Left lung (tissue), 10 donors: Measurements from ENCODE around the gene HOXA3. TPM values are rescaled to one million over a fixed set of nuclear protein-coding genes. Genes with fewer than 3 reads are reported as not detected.

Experiments
- ATAC-seq: fragments of 200-7000 bp; cut with Tn5 transposase; one replicate; pipeline ENCODE4 v1.9.1; 2020; ENCODE audit warnings: moderate library complexity
- DNase-seq, 4 donors: peaks; one replicate each; pipeline ENCODE4 v3.0.0-alpha.2; 2013 to 2020
- H3K27ac ChIP-seq, 2 donors: fragments of 200-600 bp; sonication (generic) in 1 of 2; one replicate each; pipeline versions ENCODE4 v1.5.0 to v1.8.0; 2020 to 2021
- H3K27me3 ChIP-seq, 2 donors: fragments of 200-600 bp; sonication (generic) in 1 of 2; one replicate each; pipeline versions ENCODE4 v1.5.0 to v1.8.0; 2020 to 2021
- H3K36me3 ChIP-seq, 2 donors: fragments of 200-600 bp; sonication (generic) in 1 of 2; one replicate each; pipeline versions ENCODE4 v1.5.0 to v1.8.0; 2020 to 2021
- H3K4me1 ChIP-seq, 2 donors: fragments of 200-600 bp; one replicate each; pipeline ENCODE4 v1.8.0; 2021
- H3K4me3 ChIP-seq, 2 donors: fragments of 200-600 bp; sonication (generic) in 1 of 2; one replicate each; pipeline versions ENCODE4 v1.5.0 to v1.8.0; 2020 to 2021; ENCODE audit warnings: mild to moderate bottlenecking in 1 of 2
- H3K9me3 ChIP-seq, 2 donors: fragments of 200-600 bp; sonication (generic) in 1 of 2; one replicate each; pipeline versions ENCODE4 v1.5.0 to v1.8.0; 2020 to 2021
- CTCF ChIP-seq, 2 donors: fragments of 200-600 bp; sonication (generic) in 1 of 2; IDR thresholded peaks; one replicate each; pipeline versions ENCODE4 v1.5.0 to v1.8.0; 2021; ENCODE audit warnings: antibody characterized with exemption in 2 of 2
- intact Hi-C, 2 donors: fragments of 100-400 bp; cut with DNase I; formaldehyde crosslinking; loops; one replicate each; pipeline versions ENCODE4 v1.11.2 to v1.14.2; 2022
- polyA plus RNA-seq, 6 donors: library from polyadenylated mRNA; unstranded; fragments of 120-200 nt; gene quantifications; one replicate each; pipeline ENCODE4 v1.2.1, GENCODE V29; 2013; ENCODE audit not compliant: insufficient read length in 6 of 6
- total RNA-seq, 2 donors: library from RNA; stranded (reverse); fragmentation: NEBNext Ultra II Directional; extraction: Animal tissue kit (Norgen Biotek cat#: 25700); gene quantifications; one replicate each; pipeline ENCODE4 v1.2.1, GENCODE V29; 2021
- donor health status: DM: no; HTN: yes; CAD: no.
- donor health status: DM: no; HTN: no; CAD: no.

The HOXA3 gene
- total and polyA plus RNA-seq, 8 donors = 5.7 to 49.6 (median 39.6) TPM

GRCh38 chr7:27128776-27129728, 23.3 kb downstream of the HOXA3 start:
- H3K4me1 ChIP-seq = peaks cover 10 to 33% of the 10 kb centered on the region in 2 donors
- intact Hi-C loops = no loop called here
- TF ChIP-seq CTCF (IDR thresholded peaks at IDR 0.05) = no peak
- H3K36me3 ChIP-seq = no peaks in the 10 kb centered on the region
- ATAC-seq (no peak), DNase-seq (no peak)
- no peaks in the 10 kb centered on the region for H3K9me3 ChIP-seq
- H3K4me3 ChIP-seq = peak overlapping the region; percentile 19 to 49
- peak overlapping the region; percentile 81 to 82 for H3K27ac ChIP-seq
- H3K27me3 ChIP-seq = peaks cover 0 to 97% of the 10 kb centered on the region in 2 donors

GRCh38 chr7:27128034-27128433, 24.3 kb downstream of the HOXA3 start:
- no peak for TF ChIP-seq CTCF (IDR thresholded peaks at IDR 0.05)
- Histone ChIP-seq H3K9me3 (no peaks in the 10 kb centered on the region), H3K27me3 (peaks cover 0 to 97% of the 10 kb centered on the region in 2 donors), H3K36me3 (no peaks in the 10 kb centered on the region), H3K4me3 (no peak overlapping the region), H3K27ac (peak overlapping the region in 1 of 2 donors; percentile 34), H3K4me1 (peaks cover 6 to 28% of the 10 kb centered on the region in 2 donors)
- ATAC-seq (no peak), DNase-seq (peak in 2 of 4 donors; percentile 91 to 96)
- intact Hi-C loops = no loop called here

GRCh38 chr7:27126596-27127327, 25.6 kb downstream of the HOXA3 start:
- Histone ChIP-seq H3K27me3 (peaks cover 0 to 97% of the 10 kb centered on the region in 2 donors), H3K4me3 (no peak overlapping the region), H3K4me1 (peaks cover 6 to 30% of the 10 kb centered on the region in 2 donors), H3K36me3 (no peaks in the 10 kb centered on the region), H3K27ac (no peak overlapping the region), H3K9me3 (no peaks in the 10 kb centered on the region)
- TF ChIP-seq CTCF (IDR thresholded peaks at IDR 0.05) = no peak
- intact Hi-C loops = no loop called here
- ATAC-seq (no peak), DNase-seq (no peak)

- ATAC-seq (no peak), DNase-seq (no peak)
- H3K36me3 ChIP-seq = no peaks in the 10 kb centered on the region
- H3K27ac ChIP-seq = peak overlapping the region in 1 of 2 donors; percentile 71
- no peaks in the 10 kb centered on the region for H3K9me3 ChIP-seq
- intact Hi-C loops = no loop called here
- TF ChIP-seq CTCF (IDR thresholded peaks at IDR 0.05) = no peak
- H3K4me1 ChIP-seq = peaks cover 6 to 25% of the 10 kb centered on the region in 2 donors
- peaks cover 0 to 91% of the 10 kb centered on the region in 2 donors for H3K27me3 ChIP-seq
- H3K4me3 ChIP-seq = no peak overlapping the region
Observed at GRCh38 chr7:27125986-27126394, 26.4 kb downstream of the HOXA3 start.
